Brain microvascular endothelial cell (primary cell): Measurements from ENCODE around the gene CCNE1.
"Not testable (repeated sequence)": the region's sequence is repeated elsewhere in the genome, so short reads cannot be mapped to it uniquely, and the experiment has no call there.

Experiments
- DNase-seq: peaks from one replicate; pipeline ENCODE4 v3.0.0-alpha.2; 2020
- H3K27ac ChIP-seq: fragments of 250-450 bp; sonication (Bioruptor Pico); 2 replicates; pipeline ENCODE4 v1.5.1; 2020; ENCODE audit warnings: mild to moderate bottlenecking, moderate library complexity
- H3K27me3 ChIP-seq: fragments of 250-450 bp; sonication (Bioruptor Pico); replicated peaks from 2 replicates; pipeline ENCODE4 v1.5.1; 2020; ENCODE audit warnings: mild to moderate bottlenecking
- H3K36me3 ChIP-seq: fragments of 250-450 bp; sonication (Bioruptor Pico); replicated peaks from 2 replicates; pipeline ENCODE4 v1.5.1; 2020; ENCODE audit warnings: mild to moderate bottlenecking
- H3K4me3 ChIP-seq: 2 replicates; pipeline ENCODE4 v1.5.1; 2011; ENCODE audit warnings: low read depth, mild to moderate bottlenecking, control low read depth, low read length, moderate library complexity
- CTCF ChIP-seq: IDR thresholded peaks from 2 replicates; pipeline ENCODE4 v1.5.1; 2011; ENCODE audit warnings: low read depth, mild to moderate bottlenecking, moderate library complexity, low read length, control low read depth, inconsistent platforms; ENCODE audit errors: missing control alignments
- in situ Hi-C: cut with HindIII; loops from 2 replicates; pipeline ENCODE4 v1.10.0; 2017; ENCODE audit warnings: low sequenced_read_pairs, low pct_ligation_motif_present

CCNE1 gene

GRCh38 chr19:29793116-29793727, 18.6 kb upstream of the CCNE1 start:
- in situ Hi-C loops: no loop called here
- no peak for DNase-seq
- Histone ChIP-seq H3K4me3 (no peak overlapping the region), H3K36me3 (no peaks in the 10 kb centered on the region), H3K27me3 (no peaks in the 10 kb centered on the region), H3K27ac (no peak overlapping the region)
- TF ChIP-seq CTCF: no peak

- H3K36me3 ChIP-seq, DNase-seq, H3K27me3 ChIP-seq, in situ Hi-C loops, H3K4me3 ChIP-seq, H3K27ac ChIP-seq: not testable (repeated sequence)
Measured at GRCh38 chr19:29794490-29794889, 17.3 kb upstream of the CCNE1 start.

GRCh38 chr19:29795461-29796172, 16.2 kb upstream of the CCNE1 start:
- no peak for DNase-seq
- Histone ChIP-seq H3K4me3 (no peak overlapping the region), H3K27ac (no peak overlapping the region), H3K27me3 (no peaks in the 10 kb centered on the region), H3K36me3 (no peaks in the 10 kb centered on the region)
- in situ Hi-C loops: no loop called here
- TF ChIP-seq CTCF: no peak

GRCh38 chr19:29796173-29796573, 15.6 kb upstream of the CCNE1 start:
- DNase-seq: no peak
- Histone ChIP-seq H3K27me3 (no peaks in the 10 kb centered on the region), H3K27ac (no peak overlapping the region), H3K36me3 (no peaks in the 10 kb centered on the region), H3K4me3 (no peak overlapping the region)
- in situ Hi-C loops: no loop called here
- TF ChIP-seq CTCF: no peak

GRCh38 chr19:29798774-29799497, 12.9 kb upstream of the CCNE1 start:
- Histone ChIP-seq H3K4me3 (no peak overlapping the region), H3K36me3 (no peaks in the 10 kb centered on the region), H3K27ac (no peak overlapping the region), H3K27me3 (no peaks in the 10 kb centered on the region)
- TF ChIP-seq CTCF: no peak
- DNase-seq: no peak
- in situ Hi-C loops: no loop called here

- Histone ChIP-seq H3K27ac (no peak overlapping the region), H3K36me3 (no peaks in the 10 kb centered on the region), H3K4me3 (no peak overlapping the region), H3K27me3 (no peaks in the 10 kb centered on the region)
- TF ChIP-seq CTCF: no peak
- no peak for DNase-seq
- in situ Hi-C loops: no loop called here
Measured at GRCh38 chr19:29800100-29800825, 11.5 kb upstream of the CCNE1 start.

- H3K4me3 ChIP-seq, H3K36me3 ChIP-seq, H3K27me3 ChIP-seq, H3K27ac ChIP-seq, DNase-seq, in situ Hi-C loops: not testable (repeated sequence)
Measured at GRCh38 chr19:29803951-29804350, 7.8 kb upstream of the CCNE1 start.
